HEK293 (cell line): Measurements from ENCODE around the gene TNKS1BP1.

Source experiments
- CTCF ChIA-PET: fragments of 350-600 bp; formaldehyde crosslinking; extraction: SDS; loops from one replicate; lab custom pipeline; 2021; ENCODE audit warnings: antibody characterized with exemption; lab: Yijun Ruan, JAX
- POLR2A ChIA-PET: fragments of 300-600 bp; formaldehyde crosslinking; extraction: SDS; loops from one replicate; lab custom pipeline; 2020; ENCODE audit warnings: antibody characterized with exemption, inconsistent platforms; lab: Yijun Ruan, JAX
- H3K27ac ChIP-seq: fragments of 200-500 bp; sonication (Bioruptor generic); 2 replicates; pipeline ENCODE4 v1.5.1; 2014; ENCODE audit warnings: low read depth, low read length, control low read depth, inconsistent platforms; ENCODE audit errors: extremely low read depth
- H3K36me3 ChIP-seq, 2 experiments: fragments of 200-500 bp in 1 of 2; sonication (Bioruptor generic) in 1 of 2; 1 replicate in 1 of 2; 2 replicates in 1 of 2; pipeline ENCODE4 v1.5.1; 2014 to 2017; ENCODE audit warnings: inconsistent platforms in 2 of 2, low read length in 2 of 2; ENCODE audit not compliant: control insufficient read depth in 2 of 2, insufficient read depth in 1 of 2
- H3K4me1 ChIP-seq: fragments of 200-500 bp; sonication (Bioruptor generic); 2 replicates; pipeline ENCODE4 v1.5.1; 2014; ENCODE audit warnings: mild to moderate bottlenecking, low read length, inconsistent platforms; ENCODE audit not compliant: control insufficient read depth, insufficient read depth
- H3K4me3 ChIP-seq: 2 replicates; pipeline ENCODE4 v1.5.1; 2011; ENCODE audit warnings: low read depth, mild to moderate bottlenecking, control low read depth, low read length, moderate library complexity
- H3K9me3 ChIP-seq: fragments of 200-500 bp; sonication (Bioruptor generic); 2 replicates; pipeline ENCODE4 v1.5.1; 2014; ENCODE audit warnings: low read depth, low read length, inconsistent platforms; ENCODE audit not compliant: control insufficient read depth, insufficient read depth
- ZNF146 ChIP-seq: fragments of 450-650 bp; formaldehyde crosslinking; IDR thresholded peaks from 2 replicates; pipeline ENCODE4 v1.5.1; 2016; ENCODE audit warnings: missing biosample characterization, missing genetic modification characterization
- ZSCAN5A ChIP-seq: fragments of 450-650 bp; formaldehyde crosslinking; IDR thresholded peaks from 2 replicates; pipeline ENCODE4 v1.5.1; 2016; ENCODE audit warnings: missing biosample characterization, missing genetic modification characterization

Gene TNKS1BP1

GRCh38 chr11:57251037-57251436 lies 73.7 kb downstream of the TNKS1BP1 start:
- Histone ChIP-seq H3K4me3 (no peak overlapping the region), H3K36me3 (no peaks in the 10 kb centered on the region), H3K9me3 (no peaks in the 10 kb centered on the region)
- TF ChIP-seq ZSCAN5A (tag by site-specific recombination) (no peak), ZNF146 (no peak)
- TF ChIP-seq, all 188 proteins: peak for 0
- POLR2A ChIA-PET: no interaction called here
- H3K27ac ChIP-seq: no peak overlapping the region
- CTCF ChIA-PET: interaction anchor here (0.6 to 7.0 kb wide), 13 partner anchors 11 to 458 kb away, joined by 3 to 244 read pairs (median 11); no protein-coding TSS in a partner anchor
- H3K4me1 ChIP-seq: no peaks in the 10 kb centered on the region
